ENCODE results near the gene NUTM1.
A peak's percentile ranks its signal among the peaks of the same experiment; 100 is the strongest.
"Not testable (repeated sequence)": the region's sequence is repeated elsewhere in the genome, so short reads cannot be mapped to it uniquely, and the experiment has no call there.

NUTM1 gene

GRCh38 chr15:34336231-34336990 is 6.7 kb upstream of the NUTM1 start:
- DNase-seq (ENCODE audit: low read depth in 2 of 2, low spot score in 1 of 2), result no peak

GRCh38 chr15:34336991-34337556 is 6.0 kb upstream of the NUTM1 start:
- DNase-seq (ENCODE audit: low read depth in 2 of 2, low spot score in 1 of 2), result no peak

- peak; percentile 60 to 80 for DNase-seq (ENCODE audit: low read depth in 2 of 2, low spot score in 1 of 2)
Measured at GRCh38 chr15:34337557-34338306, 5.4 kb upstream of the NUTM1 start, which contains the start of gene SLC12A6. TSS of gene SLC12A6 (minus strand) at chr15:34337781. CDS start at chr15:34336680, 1,101 bp downstream.

GRCh38 chr15:34338347-34338746 is 4.8 kb upstream of the NUTM1 start:
- no peak for DNase-seq (ENCODE audit: low read depth in 2 of 2, low spot score in 1 of 2)

- DNase-seq (ENCODE audit: low read depth in 2 of 2, low spot score in 1 of 2), result no peak
Measured at GRCh38 chr15:34339946-34340345, 3.2 kb upstream of the NUTM1 start.

- no peak for DNase-seq (ENCODE audit: low read depth in 2 of 2, low spot score in 1 of 2)
Measured at GRCh38 chr15:34341381-34342212, 1.5 kb upstream of the NUTM1 start.

GRCh38 chr15:34342213-34342736 is 840 bp upstream of the NUTM1 start:
- DNase-seq (ENCODE audit: low read depth in 2 of 2, low spot score in 1 of 2), result not testable (repeated sequence)

- DNase-seq (ENCODE audit: low read depth in 2 of 2, low spot score in 1 of 2), result no peak
Measured at GRCh38 chr15:34347951-34348638, 5.0 kb downstream of the NUTM1 start.

- DNase-seq (ENCODE audit: low read depth in 2 of 2, low spot score in 1 of 2), result no peak
Measured at GRCh38 chr15:34348735-34349300, 5.7 kb downstream of the NUTM1 start.

- no peak for DNase-seq (ENCODE audit: low read depth in 2 of 2, low spot score in 1 of 2)
Measured at GRCh38 chr15:34349769-34350168, 6.7 kb downstream of the NUTM1 start.

- not testable (repeated sequence) for DNase-seq (ENCODE audit: low read depth in 2 of 2, low spot score in 1 of 2)
Measured at GRCh38 chr15:34352996-34353395, 9.9 kb downstream of the NUTM1 start.

- DNase-seq (ENCODE audit: low read depth in 2 of 2, low spot score in 1 of 2), result no peak
Measured at GRCh38 chr15:34353627-34354026, 10.5 kb downstream of the NUTM1 start.

GRCh38 chr15:34354286-34354685 is 11.2 kb downstream of the NUTM1 start:
- DNase-seq (ENCODE audit: low read depth in 2 of 2, low spot score in 1 of 2), result no peak

- no peak for DNase-seq (ENCODE audit: low read depth in 2 of 2, low spot score in 1 of 2)
Measured at GRCh38 chr15:34355241-34355640, 12.1 kb downstream of the NUTM1 start.

- DNase-seq (ENCODE audit: low read depth in 2 of 2, low spot score in 1 of 2), result no peak
Measured at GRCh38 chr15:34357653-34358052, 14.5 kb downstream of the NUTM1 start.

GRCh38 chr15:34358367-34358766 is 15.3 kb downstream of the NUTM1 start:
- DNase-seq (ENCODE audit: low read depth in 2 of 2, low spot score in 1 of 2), result no peak

- DNase-seq (ENCODE audit: low read depth in 2 of 2, low spot score in 1 of 2), result no peak
Measured at GRCh38 chr15:34358948-34359347, 15.8 kb downstream of the NUTM1 start.

- no peak for DNase-seq (ENCODE audit: low read depth in 2 of 2, low spot score in 1 of 2)
Measured at GRCh38 chr15:34359416-34359815, 16.3 kb downstream of the NUTM1 start.

- no peak for DNase-seq (ENCODE audit: low read depth in 2 of 2, low spot score in 1 of 2)
Measured at GRCh38 chr15:34360298-34360697, 17.2 kb downstream of the NUTM1 start.

GRCh38 chr15:34361278-34361677 is 18.2 kb downstream of the NUTM1 start:
- no peak for DNase-seq (ENCODE audit: low read depth in 2 of 2, low spot score in 1 of 2)

All from stimulated activated CD8-positive, alpha-beta memory T cell treated with anti-CD3 and anti-CD28 coated beads, Interleukin-4, amount 100 ng/mL, for 1 hour (primary cell).